ENCODE data around the gene MGAT4A. TPM values are rescaled to one million over a fixed set of nuclear protein-coding genes. Genes with fewer than 3 reads are reported as not detected.
A peak's percentile ranks its signal among the peaks of the same experiment; 100 is the strongest.

The MGAT4A gene
- total RNA-seq (2014; rRNA removed; shearing (Covaris generic)), result 4.7 and 5.6 TPM in 2 replicates
- polyA plus RNA-seq (2016; fragmentation: Nextera tagmentation; extraction: Ambion mirVana), result 2.9 and 4.4 TPM in 2 replicates
- long read RNA-seq, full-length matches to known transcripts, result 1 of 1 reads
- long read RNA-seq, partial matches to known transcripts, result 0 of 1 reads
- long read RNA-seq, other reads (novel, unspliced or antisense), result 0 of 1 reads

DNA sequence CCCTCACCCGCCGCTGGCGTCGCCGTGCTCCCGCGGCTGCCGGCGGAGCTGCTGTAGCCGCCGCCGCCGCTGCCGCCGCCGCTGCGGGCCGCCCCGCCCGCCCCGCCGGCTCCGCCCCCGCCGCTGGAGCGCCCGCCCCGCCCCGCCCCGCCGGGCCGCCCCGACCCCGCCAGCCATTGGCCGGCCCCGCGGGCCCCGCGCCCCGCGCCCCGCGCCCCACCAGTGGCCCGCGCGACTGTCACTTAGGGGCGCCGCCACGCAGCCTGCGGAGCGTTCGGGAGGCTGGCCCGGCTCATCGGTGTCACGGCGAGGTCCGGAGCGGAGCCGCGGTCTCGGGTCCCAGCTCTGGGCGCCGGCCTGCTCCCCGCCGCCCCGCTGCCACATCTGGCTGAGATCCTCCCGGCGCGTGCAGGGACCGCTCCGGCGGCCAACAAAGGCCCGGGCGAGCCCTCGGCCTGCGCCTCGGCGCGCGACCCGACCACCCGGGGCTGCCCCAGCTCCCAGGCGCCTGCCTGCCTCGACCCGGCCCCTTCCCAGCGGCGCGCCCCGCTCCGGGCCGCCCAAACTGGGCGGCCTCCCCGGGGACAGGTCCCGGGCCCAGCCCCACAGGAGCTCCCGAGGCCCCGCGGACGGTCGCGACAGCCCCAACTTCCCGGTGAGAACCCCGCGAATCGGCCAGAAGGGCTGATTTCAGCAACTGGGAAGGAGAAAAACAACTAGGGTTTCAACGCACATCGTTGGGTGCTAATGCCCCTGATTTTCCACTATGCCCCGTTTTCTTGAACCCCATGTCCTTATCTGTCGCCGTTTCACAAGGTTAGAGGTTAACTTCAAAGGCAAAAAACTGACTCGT, at the start of gene MGAT4A:
Gene MGAT4A, minus strand, starts transcription at position 92 of the 853 bp plus-strand sequence. CDS start 4,800 bp downstream, outside the sequence.
- Histone ChIP-seq H3K4me3 (peak within 1 kb of the TSS; percentile 82), H3K27me3 (ENCODE audit: insufficient read depth) (peaks cover 56% of the 10 kb centered on the region), H3K4me1 (ENCODE audit: insufficient read depth) (peaks cover 9% of the 10 kb centered on the region), H3K4me2 (peak within 1 kb of the TSS; percentile 90), H3K79me2 (replicated peaks; ENCODE audit: insufficient read depth) (no peaks in the 10 kb centered on the region), H4K20me1 (replicated peaks; ENCODE audit: insufficient read depth) (peaks cover 3% of the 10 kb centered on the region; the same call in 1 of the 2 replicates), H3F3A (replicated peaks; ENCODE audit: low read depth) (0 out of 2 replicates have a peak, but pooled peaks cover 2% of the 10 kb centered on the region), H3K27ac (ENCODE audit: low read depth) (no peak within 1 kb of the TSS), H2AFZ (peak within 1 kb of the TSS; percentile 93), H3K9me2 (ENCODE audit: insufficient read depth) (no peaks in the 10 kb centered on the region), H3K36me3 (ENCODE audit: insufficient read depth) (no peaks in the 10 kb centered on the region)
- peak; percentile 33; the same call in 1 of the 2 replicates for TF ChIP-seq POLR2AphosphoS5 (IDR thresholded peaks at IDR 0.05; ENCODE audit: low read depth)
- peak; percentile 31 for TF ChIP-seq EZH2 (IDR thresholded peaks at IDR 0.05; ENCODE audit: low read depth, unreplicated experiment)
- no peak for TF ChIP-seq ZNF114 (CRISPR knock-in tag; IDR thresholded peaks at IDR 0.05)
- peak within 1 kb of the TSS; percentile 80 for H3K4me3 Mint-ChIP-seq
- peaks cover 22% of the 10 kb centered on the region for H3K27me3 Mint-ChIP-seq (ENCODE audit: insufficient read depth, low read depth, poor library complexity)
- peak; percentile 70 for DNase-seq (ENCODE audit: low spot score)
- H3K36me3 Mint-ChIP-seq (ENCODE audit: low read depth), result no peaks in the 10 kb centered on the region; the same call in 2 of the 3 replicates
- peak; percentile 81 for ATAC-seq
- no peaks in the 10 kb centered on the region for H3K9me3 Mint-ChIP-seq
- H3K27ac Mint-ChIP-seq, result no peak within 1 kb of the TSS
- H3K4me1 Mint-ChIP-seq, result peaks cover 4% of the 10 kb centered on the region; the same call in 2 of the 3 replicates

DNA sequence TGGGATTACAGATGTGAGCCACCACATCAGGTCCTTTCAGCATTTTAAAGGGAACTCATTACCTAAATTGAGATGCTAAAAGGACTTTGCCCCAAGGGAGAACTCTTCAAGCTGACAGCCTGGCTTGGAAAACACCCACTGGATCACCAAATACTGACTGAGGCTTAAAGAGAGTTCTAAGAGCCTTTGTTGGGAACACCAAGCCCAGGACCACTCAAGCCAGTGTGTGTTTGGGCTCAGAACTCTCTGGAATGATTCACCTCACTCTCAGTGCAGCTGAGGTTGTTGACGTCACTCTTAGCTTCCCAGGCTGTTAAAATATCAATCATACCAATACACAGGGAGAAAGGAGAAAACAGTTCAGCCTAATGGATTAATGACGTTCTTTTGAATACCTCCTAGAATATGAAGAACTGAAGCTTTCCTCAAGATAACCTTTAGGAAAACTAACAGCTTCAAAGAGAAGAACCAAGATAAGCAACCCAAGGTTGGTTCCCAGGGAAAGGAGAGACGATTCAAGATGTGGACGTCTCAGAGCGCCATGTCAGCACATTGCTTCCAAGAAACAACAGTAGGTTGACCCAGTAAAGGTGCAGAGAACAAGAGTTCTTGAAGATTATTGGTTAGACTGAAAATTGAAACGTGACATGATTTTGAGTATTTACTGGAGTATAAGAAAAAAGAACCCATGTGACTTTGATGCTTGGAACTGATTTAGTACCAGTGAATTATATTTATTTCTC, 48.0 kb upstream of the MGAT4A start:
- no peak overlapping the region for H3K4me2 ChIP-seq
- Mint-ChIP-seq H3K9me3 (peaks cover 16% of the 10 kb centered on the region), H3K27ac (no peak overlapping the region), H3K4me1 (peaks cover 8% of the 10 kb centered on the region), H3K27me3 (ENCODE audit: insufficient read depth, low read depth, poor library complexity) (peaks cover 4% of the 10 kb centered on the region), H3K4me3 (no peak overlapping the region), H3K36me3 (ENCODE audit: low read depth) (peaks cover 5% of the 10 kb centered on the region; the same call in 1 of the 3 replicates)
- H3K4me1 ChIP-seq (ENCODE audit: insufficient read depth), result peaks cover 5% of the 10 kb centered on the region
- H3K79me2 ChIP-seq (replicated peaks; ENCODE audit: insufficient read depth), result no peaks in the 10 kb centered on the region
- DNase-seq (ENCODE audit: low spot score) (no peak), ATAC-seq (no peak)
- no peaks in the 10 kb centered on the region for H3K36me3 ChIP-seq (ENCODE audit: insufficient read depth)
- H3K9me2 ChIP-seq (ENCODE audit: insufficient read depth), result peaks cover 12% of the 10 kb centered on the region
- H4K20me1 ChIP-seq (replicated peaks; ENCODE audit: insufficient read depth), result no peaks in the 10 kb centered on the region
- no peaks in the 10 kb centered on the region for H3K27me3 ChIP-seq (ENCODE audit: insufficient read depth)
- no peak overlapping the region for H2AFZ ChIP-seq
- H3K27ac ChIP-seq (ENCODE audit: low read depth), result no peak overlapping the region
- H3K4me3 ChIP-seq, result no peak overlapping the region
- no peaks in the 10 kb centered on the region for H3F3A ChIP-seq (replicated peaks; ENCODE audit: low read depth)
- TF ChIP-seq, protein P1, sequence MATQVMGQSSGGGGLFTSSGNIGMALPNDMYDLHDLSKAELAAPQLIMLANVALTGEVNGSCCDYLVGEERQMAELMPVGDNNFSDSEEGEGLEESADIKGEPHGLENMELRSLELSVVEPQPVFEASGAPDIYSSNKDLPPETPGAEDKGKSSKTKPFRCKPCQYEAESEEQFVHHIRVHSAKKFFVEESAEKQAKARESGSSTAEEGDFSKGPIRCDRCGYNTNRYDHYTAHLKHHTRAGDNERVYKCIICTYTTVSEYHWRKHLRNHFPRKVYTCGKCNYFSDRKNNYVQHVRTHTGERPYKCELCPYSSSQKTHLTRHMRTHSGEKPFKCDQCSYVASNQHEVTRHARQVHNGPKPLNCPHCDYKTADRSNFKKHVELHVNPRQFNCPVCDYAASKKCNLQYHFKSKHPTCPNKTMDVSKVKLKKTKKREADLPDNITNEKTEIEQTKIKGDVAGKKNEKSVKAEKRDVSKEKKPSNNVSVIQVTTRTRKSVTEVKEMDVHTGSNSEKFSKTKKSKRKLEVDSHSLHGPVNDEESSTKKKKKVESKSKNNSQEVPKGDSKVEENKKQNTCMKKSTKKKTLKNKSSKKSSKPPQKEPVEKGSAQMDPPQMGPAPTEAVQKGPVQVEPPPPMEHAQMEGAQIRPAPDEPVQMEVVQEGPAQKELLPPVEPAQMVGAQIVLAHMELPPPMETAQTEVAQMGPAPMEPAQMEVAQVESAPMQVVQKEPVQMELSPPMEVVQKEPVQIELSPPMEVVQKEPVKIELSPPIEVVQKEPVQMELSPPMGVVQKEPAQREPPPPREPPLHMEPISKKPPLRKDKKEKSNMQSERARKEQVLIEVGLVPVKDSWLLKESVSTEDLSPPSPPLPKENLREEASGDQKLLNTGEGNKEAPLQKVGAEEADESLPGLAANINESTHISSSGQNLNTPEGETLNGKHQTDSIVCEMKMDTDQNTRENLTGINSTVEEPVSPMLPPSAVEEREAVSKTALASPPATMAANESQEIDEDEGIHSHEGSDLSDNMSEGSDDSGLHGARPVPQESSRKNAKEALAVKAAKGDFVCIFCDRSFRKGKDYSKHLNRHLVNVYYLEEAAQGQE (IDR thresholded peaks at IDR 0.05; ENCODE audit: unreplicated experiment), result no peak
- TF ChIP-seq, protein P2, sequence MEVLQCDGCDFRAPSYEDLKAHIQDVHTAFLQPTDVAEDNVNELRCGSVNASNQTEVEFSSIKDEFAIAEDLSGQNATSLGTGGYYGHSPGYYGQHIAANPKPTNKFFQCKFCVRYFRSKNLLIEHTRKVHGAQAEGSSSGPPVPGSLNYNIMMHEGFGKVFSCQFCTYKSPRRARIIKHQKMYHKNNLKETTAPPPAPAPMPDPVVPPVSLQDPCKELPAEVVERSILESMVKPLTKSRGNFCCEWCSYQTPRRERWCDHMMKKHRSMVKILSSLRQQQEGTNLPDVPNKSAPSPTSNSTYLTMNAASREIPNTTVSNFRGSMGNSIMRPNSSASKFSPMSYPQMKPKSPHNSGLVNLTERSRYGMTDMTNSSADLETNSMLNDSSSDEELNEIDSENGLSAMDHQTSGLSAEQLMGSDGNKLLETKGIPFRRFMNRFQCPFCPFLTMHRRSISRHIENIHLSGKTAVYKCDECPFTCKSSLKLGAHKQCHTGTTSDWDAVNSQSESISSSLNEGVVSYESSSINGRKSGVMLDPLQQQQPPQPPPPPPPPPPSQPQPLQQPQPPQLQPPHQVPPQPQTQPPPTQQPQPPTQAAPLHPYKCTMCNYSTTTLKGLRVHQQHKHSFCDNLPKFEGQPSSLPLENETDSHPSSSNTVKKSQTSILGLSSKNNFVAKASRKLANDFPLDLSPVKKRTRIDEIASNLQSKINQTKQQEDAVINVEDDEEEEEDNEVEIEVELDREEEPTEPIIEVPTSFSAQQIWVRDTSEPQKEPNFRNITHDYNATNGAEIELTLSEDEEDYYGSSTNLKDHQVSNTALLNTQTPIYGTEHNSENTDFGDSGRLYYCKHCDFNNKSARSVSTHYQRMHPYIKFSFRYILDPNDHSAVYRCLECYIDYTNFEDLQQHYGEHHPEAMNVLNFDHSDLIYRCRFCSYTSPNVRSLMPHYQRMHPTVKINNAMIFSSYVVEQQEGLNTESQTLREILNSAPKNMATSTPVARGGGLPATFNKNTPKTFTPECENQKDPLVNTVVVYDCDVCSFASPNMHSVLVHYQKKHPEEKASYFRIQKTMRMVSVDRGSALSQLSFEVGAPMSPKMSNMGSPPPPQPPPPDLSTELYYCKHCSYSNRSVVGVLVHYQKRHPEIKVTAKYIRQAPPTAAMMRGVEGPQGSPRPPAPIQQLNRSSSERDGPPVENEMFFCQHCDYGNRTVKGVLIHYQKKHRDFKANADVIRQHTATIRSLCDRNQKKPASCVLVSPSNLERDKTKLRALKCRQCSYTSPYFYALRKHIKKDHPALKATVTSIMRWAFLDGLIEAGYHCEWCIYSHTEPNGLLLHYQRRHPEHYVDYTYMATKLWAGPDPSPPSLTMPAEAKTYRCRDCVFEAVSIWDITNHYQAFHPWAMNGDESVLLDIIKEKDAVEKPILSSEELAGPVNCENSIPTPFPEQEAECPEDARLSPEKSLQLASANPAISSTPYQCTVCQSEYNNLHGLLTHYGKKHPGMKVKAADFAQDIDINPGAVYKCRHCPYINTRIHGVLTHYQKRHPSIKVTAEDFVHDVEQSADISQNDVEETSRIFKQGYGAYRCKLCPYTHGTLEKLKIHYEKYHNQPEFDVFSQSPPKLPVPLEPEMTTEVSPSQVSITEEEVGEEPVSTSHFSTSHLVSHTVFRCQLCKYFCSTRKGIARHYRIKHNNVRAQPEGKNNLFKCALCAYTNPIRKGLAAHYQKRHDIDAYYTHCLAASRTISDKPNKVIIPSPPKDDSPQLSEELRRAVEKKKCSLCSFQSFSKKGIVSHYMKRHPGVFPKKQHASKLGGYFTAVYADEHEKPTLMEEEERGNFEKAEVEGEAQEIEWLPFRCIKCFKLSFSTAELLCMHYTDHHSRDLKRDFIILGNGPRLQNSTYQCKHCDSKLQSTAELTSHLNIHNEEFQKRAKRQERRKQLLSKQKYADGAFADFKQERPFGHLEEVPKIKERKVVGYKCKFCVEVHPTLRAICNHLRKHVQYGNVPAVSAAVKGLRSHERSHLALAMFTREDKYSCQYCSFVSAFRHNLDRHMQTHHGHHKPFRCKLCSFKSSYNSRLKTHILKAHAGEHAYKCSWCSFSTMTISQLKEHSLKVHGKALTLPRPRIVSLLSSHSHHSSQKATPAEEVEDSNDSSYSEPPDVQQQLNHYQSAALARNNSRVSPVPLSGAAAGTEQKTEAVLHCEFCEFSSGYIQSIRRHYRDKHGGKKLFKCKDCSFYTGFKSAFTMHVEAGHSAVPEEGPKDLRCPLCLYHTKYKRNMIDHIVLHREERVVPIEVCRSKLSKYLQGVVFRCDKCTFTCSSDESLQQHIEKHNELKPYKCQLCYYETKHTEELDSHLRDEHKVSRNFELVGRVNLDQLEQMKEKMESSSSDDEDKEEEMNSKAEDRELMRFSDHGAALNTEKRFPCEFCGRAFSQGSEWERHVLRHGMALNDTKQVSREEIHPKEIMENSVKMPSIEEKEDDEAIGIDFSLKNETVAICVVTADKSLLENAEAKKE (CRISPR knock-in tag; IDR thresholded peaks at IDR 0.05), result no peak
- TF ChIP-seq EZH2phosphoT487 (IDR thresholded peaks at IDR 0.05; ENCODE audit: unreplicated experiment) (no peak), ETS1 (IDR thresholded peaks at IDR 0.05) (no peak)

Data from GM23338 (cell line).